ENCODE results near the gene HORMAD1.
A peak's percentile ranks its signal among the peaks of the same experiment; 100 is the strongest.

The HORMAD1 gene

DNA sequence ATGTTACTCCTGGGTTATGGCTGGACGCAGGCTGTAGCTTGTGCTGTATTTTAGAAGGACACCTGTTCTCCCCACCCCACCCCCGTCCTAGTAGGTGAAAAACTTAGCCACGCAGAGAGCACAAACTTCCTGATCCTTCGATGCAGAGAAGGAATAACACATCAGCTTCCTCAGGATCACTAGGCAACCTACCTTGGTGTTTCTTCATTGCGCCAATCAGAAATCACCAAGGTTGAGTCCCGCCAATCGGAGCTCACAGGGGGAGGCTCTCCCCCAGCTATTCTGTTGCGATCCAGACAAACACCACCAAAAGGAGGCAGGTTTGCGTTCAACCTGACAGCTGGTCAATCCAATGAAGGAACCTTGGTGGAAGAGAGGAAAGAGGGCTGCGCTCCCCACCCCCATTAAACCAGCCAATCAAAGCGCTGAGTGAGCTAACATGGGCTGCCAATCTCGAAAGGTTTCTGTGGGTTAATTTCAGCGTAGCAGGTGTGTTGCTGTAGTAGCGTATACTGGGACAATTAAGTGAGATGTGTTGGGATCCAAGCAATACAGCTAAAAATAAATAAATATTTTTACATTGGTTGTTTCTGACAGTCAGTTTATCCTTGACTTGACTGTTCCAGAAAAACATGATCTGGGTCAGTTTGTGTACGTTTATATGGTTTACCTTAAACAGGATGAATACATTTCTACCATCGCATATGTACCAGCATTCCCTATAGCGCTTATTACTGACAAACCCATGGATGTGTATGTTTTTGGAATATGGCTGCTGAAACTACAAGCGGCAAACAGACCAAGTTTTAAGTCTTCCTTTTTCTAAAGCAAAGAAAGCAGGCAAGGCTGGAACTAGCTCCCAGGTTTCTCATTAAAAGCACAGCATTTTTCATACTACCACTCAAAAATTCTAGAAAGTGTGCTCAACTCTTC, 23.4 kb downstream of the HORMAD1 start, which contains the start of gene GOLPH3L:
GOLPH3L (minus strand) TSS at position 160 of the 933 bp plus-strand sequence. CDS start 2,316 bp downstream, outside the sequence.
- peaks cover 21% of the 10 kb centered on the region for H3K36me3 ChIP-seq (ENCODE audit: control insufficient read depth, insufficient read depth, low read length, severe bottlenecking)
- peak within 1 kb of the TSS; percentile 96 for H3K4me3 ChIP-seq (ENCODE audit: low read length)
- DNase-seq (ENCODE audit: low read depth), result peak; percentile 97
- no peaks in the 10 kb centered on the region for H3K27me3 ChIP-seq (replicated peaks; ENCODE audit: control insufficient read depth, insufficient read depth, low read length)
- H3K9ac ChIP-seq (ENCODE audit: low read length), result peak within 1 kb of the TSS; percentile 85
- peaks cover 10% of the 10 kb centered on the region for H3K4me1 ChIP-seq (ENCODE audit: control insufficient read depth, insufficient read depth, low read length)
- no peaks in the 10 kb centered on the region for H3K9me3 ChIP-seq (ENCODE audit: control insufficient read depth, low read length)

DNA sequence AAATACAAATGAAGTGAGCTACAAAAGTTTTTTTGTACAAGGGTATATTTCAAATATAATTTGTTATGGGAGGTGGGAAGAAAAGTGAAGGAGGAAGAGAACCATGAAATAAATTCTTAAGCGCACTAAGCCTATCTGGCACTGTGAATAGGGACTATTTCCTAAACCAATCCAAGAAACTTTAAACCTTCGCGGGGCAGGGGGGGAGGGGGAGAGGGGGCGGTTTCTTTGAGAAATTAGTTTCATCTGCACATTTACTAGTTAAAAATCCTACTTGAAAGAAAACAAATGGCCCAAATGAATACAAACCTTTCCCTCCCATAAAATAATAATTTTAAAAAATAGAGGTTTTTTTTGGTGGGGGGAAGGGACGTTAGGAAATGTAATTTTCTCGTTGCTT, 24.1 kb downstream of the HORMAD1 start:
- DNase-seq (ENCODE audit: low read depth), result peak; percentile 25

DNA sequence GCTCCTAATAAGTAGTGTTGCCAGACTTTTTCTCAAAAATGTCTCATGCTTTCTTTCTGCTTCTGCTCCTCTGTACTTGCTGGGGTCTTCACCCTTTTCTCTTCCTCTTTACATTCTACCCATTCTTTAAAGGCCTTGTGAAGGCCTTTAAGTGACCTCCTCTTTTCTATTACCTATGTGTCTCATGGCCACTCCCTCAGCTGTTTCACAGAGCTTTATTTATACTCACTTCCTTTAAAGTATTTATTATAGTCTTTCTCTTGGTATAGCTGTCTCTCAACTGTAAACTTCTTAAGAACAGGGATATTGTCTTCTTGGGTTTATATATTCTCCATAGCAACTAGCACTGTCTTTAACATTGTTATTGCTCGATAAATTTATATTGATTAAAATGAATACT, 24.5 kb downstream of the HORMAD1 start:
- Histone ChIP-seq H3K9me3 (ENCODE audit: control insufficient read depth, low read length) (no peaks in the 10 kb centered on the region), H3K4me1 (ENCODE audit: control insufficient read depth, insufficient read depth, low read length) (peaks cover 10% of the 10 kb centered on the region), H3K9ac (ENCODE audit: low read length) (peak overlapping the region; percentile 85), H3K4me3 (ENCODE audit: low read length) (peak overlapping the region; percentile 96), H3K27me3 (replicated peaks; ENCODE audit: control insufficient read depth, insufficient read depth, low read length) (no peaks in the 10 kb centered on the region), H3K36me3 (ENCODE audit: control insufficient read depth, insufficient read depth, low read length, severe bottlenecking) (peaks cover 28% of the 10 kb centered on the region)
- DNase-seq (ENCODE audit: low read depth), result peak; percentile 4

More for the DNA sequence above, 24.1 kb downstream of the HORMAD1 start:
- H3K4me3 ChIP-seq (ENCODE audit: low read length), result peak overlapping the region; percentile 96
- H3K9me3 ChIP-seq (ENCODE audit: control insufficient read depth, low read length), result no peaks in the 10 kb centered on the region
- no peaks in the 10 kb centered on the region for H3K27me3 ChIP-seq (replicated peaks; ENCODE audit: control insufficient read depth, insufficient read depth, low read length)
- peak overlapping the region; percentile 85 for H3K9ac ChIP-seq (ENCODE audit: low read length)
- peaks cover 26% of the 10 kb centered on the region for H3K36me3 ChIP-seq (ENCODE audit: control insufficient read depth, insufficient read depth, low read length, severe bottlenecking)
- peaks cover 10% of the 10 kb centered on the region for H3K4me1 ChIP-seq (ENCODE audit: control insufficient read depth, insufficient read depth, low read length)

DNA sequence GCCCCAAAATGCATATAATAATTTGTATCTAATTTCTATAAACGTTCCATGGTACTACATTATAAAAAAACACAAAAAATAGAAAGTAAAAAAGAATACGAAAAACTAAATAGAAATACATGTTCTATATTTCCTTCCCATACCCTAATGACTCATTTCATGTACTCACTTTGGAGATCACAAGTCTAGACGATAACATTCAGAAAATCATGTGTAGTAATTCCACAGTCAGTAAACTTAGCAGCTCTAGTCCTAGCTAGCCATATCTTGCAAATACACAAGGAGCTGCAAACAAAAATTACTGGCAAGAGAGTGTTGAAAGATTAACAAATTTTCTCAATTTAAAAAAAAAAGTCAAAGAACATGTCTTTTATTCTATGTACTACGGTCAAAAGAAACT, 25.1 kb downstream of the HORMAD1 start:
- no peak overlapping the region for H3K9ac ChIP-seq (ENCODE audit: low read length)
- H3K27me3 ChIP-seq (replicated peaks; ENCODE audit: control insufficient read depth, insufficient read depth, low read length), result no peaks in the 10 kb centered on the region
- H3K4me3 ChIP-seq (ENCODE audit: low read length), result peak overlapping the region; percentile 96
- no peaks in the 10 kb centered on the region for H3K9me3 ChIP-seq (ENCODE audit: control insufficient read depth, low read length)
- DNase-seq (ENCODE audit: low read depth), result peak; percentile 16
- peaks cover 10% of the 10 kb centered on the region for H3K4me1 ChIP-seq (ENCODE audit: control insufficient read depth, insufficient read depth, low read length)
- H3K36me3 ChIP-seq (ENCODE audit: control insufficient read depth, insufficient read depth, low read length, severe bottlenecking), result peaks cover 29% of the 10 kb centered on the region

DNA sequence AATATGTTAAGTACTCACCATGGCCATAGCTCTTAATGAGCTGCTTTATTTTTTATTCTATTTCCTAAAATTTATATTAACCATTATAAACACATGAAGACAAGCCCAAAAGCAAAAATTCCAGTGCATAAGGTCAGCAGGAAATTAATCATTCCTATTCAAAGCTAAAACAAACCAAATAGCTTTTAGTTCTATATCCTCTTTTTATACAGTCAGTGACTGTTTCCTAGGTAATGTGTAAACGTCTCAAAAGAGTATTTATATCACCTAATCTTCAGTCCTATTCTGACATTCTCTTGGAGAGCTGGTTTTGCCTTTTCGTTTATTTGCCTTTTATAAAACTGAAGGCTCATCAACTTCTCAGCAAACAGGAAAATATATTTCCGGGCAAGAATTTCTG, 28.0 kb downstream of the HORMAD1 start:
- Histone ChIP-seq H3K36me3 (ENCODE audit: control insufficient read depth, insufficient read depth, low read length, severe bottlenecking) (peaks cover 40% of the 10 kb centered on the region), H3K9me3 (ENCODE audit: control insufficient read depth, low read length) (no peaks in the 10 kb centered on the region), H3K27me3 (replicated peaks; ENCODE audit: control insufficient read depth, insufficient read depth, low read length) (no peaks in the 10 kb centered on the region), H3K4me3 (ENCODE audit: low read length) (no peak overlapping the region), H3K9ac (ENCODE audit: low read length) (no peak overlapping the region), H3K4me1 (ENCODE audit: control insufficient read depth, insufficient read depth, low read length) (peaks cover 8% of the 10 kb centered on the region)
- DNase-seq (ENCODE audit: low read depth), result no peak

DNA sequence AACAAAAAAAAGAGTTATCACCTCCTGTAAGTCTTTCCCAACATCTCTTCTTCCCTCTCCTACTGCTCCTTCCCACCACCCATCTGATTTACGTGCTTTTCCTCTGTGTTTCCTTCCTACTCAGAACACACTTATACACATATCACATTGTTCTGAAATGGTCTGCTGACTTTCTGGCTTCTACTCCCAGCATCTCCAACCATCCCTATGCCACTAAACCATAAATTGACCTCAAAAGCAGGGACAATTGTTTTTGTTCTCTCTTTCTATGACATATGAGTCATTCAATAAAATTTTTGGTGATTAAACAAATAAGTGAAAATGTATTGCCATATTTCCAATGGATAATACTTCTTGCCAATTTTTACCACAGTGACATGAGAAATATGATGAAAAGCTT, 31.9 kb downstream of the HORMAD1 start:
- Histone ChIP-seq H3K36me3 (ENCODE audit: control insufficient read depth, insufficient read depth, low read length, severe bottlenecking) (peaks cover 36% of the 10 kb centered on the region), H3K4me1 (ENCODE audit: control insufficient read depth, insufficient read depth, low read length) (no peaks in the 10 kb centered on the region), H3K4me3 (ENCODE audit: low read length) (no peak overlapping the region), H3K27me3 (replicated peaks; ENCODE audit: control insufficient read depth, insufficient read depth, low read length) (no peaks in the 10 kb centered on the region), H3K9me3 (ENCODE audit: control insufficient read depth, low read length) (no peaks in the 10 kb centered on the region), H3K9ac (ENCODE audit: low read length) (no peak overlapping the region)
- DNase-seq (ENCODE audit: low read depth), result peak; percentile 0

DNA sequence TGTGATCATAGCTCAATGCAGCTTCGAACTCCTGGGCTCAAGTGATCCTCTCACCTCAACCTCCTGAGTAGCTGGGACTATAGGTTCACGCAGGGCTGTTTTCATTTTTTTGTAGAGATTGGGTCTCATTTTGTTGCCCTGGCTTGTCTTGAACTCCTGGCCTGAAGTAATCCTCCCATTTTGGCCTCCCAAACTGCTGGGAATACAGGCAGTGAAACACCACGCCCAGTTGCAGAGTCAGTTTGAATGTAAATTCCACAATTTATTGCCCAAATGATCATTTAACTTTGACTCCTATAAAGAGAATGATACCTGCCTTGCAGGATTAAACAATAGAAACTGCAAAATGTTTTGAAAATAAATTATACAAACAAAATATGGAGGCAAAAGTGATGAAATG, 34.4 kb downstream of the HORMAD1 start:
- DNase-seq (ENCODE audit: low read depth), result no peak
- no peak overlapping the region for H3K9ac ChIP-seq (ENCODE audit: low read length)

DNA sequence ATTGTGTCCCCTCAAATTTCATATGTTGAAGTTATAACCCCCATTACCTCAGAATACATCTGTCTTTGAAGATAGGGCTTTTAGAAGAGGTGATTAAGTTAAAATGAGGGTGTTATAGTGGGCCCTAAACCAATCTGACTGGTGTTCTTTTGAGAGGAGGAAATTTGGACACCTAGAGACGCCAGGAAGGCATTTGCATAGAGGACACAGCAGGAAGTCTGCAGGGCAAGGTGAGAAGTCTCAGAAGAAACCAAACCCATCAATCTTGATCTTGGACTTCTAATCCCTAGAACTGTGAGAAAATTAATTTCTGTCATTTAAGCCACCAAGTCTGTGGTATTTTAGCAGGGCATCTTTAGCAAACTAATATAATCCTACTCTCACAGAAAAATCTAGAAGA, 36.8 kb downstream of the HORMAD1 start:
- Histone ChIP-seq H3K9ac (ENCODE audit: low read length) (no peak overlapping the region), H3K4me3 (ENCODE audit: low read length) (no peak overlapping the region), H3K9me3 (ENCODE audit: control insufficient read depth, low read length) (no peaks in the 10 kb centered on the region), H3K4me1 (ENCODE audit: control insufficient read depth, insufficient read depth, low read length) (no peaks in the 10 kb centered on the region), H3K27me3 (replicated peaks; ENCODE audit: control insufficient read depth, insufficient read depth, low read length) (no peaks in the 10 kb centered on the region), H3K36me3 (ENCODE audit: control insufficient read depth, insufficient read depth, low read length, severe bottlenecking) (peaks cover 12% of the 10 kb centered on the region)
- no peak for DNase-seq (ENCODE audit: low read depth)

More for the DNA sequence above, 34.4 kb downstream of the HORMAD1 start:
- H3K36me3 ChIP-seq (ENCODE audit: control insufficient read depth, insufficient read depth, low read length, severe bottlenecking), result peaks cover 18% of the 10 kb centered on the region
- H3K4me3 ChIP-seq (ENCODE audit: low read length), result no peak overlapping the region
- H3K9me3 ChIP-seq (ENCODE audit: control insufficient read depth, low read length), result no peaks in the 10 kb centered on the region
- no peaks in the 10 kb centered on the region for H3K27me3 ChIP-seq (replicated peaks; ENCODE audit: control insufficient read depth, insufficient read depth, low read length)
- H3K4me1 ChIP-seq (ENCODE audit: control insufficient read depth, insufficient read depth, low read length), result no peaks in the 10 kb centered on the region

DNA sequence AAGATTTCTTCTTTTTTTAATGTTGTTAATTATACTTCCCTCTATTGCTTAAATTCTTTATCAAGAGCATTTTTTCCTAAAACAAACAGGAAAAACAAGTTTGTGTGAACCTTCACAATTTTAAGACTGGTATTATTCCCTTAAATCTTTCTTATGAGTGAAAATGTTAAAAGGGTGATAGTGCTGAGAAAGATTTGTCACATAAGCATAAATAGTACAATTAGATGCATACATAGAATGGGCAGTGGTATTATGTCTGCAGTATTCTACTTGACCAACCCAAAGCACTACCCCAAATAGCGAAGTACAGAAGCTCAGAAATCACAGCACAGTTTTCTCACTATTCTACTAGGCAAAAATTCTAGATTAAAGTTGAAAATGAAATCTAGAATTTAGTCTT, 41.7 kb downstream of the HORMAD1 start:
- H3K9me3 ChIP-seq (ENCODE audit: control insufficient read depth, low read length), result no peaks in the 10 kb centered on the region
- no peak overlapping the region for H3K4me3 ChIP-seq (ENCODE audit: low read length)
- H3K27me3 ChIP-seq (replicated peaks; ENCODE audit: control insufficient read depth, insufficient read depth, low read length), result no peaks in the 10 kb centered on the region
- H3K4me1 ChIP-seq (ENCODE audit: control insufficient read depth, insufficient read depth, low read length), result no peaks in the 10 kb centered on the region
- no peak overlapping the region for H3K9ac ChIP-seq (ENCODE audit: low read length)
- no peak for DNase-seq (ENCODE audit: low read depth)
- H3K36me3 ChIP-seq (ENCODE audit: control insufficient read depth, insufficient read depth, low read length, severe bottlenecking), result no peaks in the 10 kb centered on the region

DNA sequence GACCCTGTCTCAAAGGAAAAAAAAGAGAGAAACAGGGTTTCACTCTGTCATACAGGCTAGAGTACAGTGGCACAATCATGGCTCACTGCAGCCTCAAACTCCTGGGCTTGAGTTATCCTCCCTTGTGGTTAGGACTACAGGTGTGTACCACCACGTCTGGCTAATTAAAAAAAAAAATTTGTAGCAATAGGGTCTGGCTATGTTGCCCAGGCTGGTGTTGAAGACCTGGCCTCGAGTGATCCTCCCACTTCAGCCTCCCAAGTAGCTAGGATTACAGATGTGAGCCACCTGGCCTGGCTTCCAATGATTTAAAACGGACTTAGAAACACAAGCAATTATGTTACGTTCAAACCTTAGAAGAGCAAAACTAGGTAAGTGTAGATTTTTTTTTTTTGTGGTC, 45.8 kb downstream of the HORMAD1 start:
- Histone ChIP-seq H3K27me3 (replicated peaks; ENCODE audit: control insufficient read depth, insufficient read depth, low read length) (no peaks in the 10 kb centered on the region), H3K36me3 (ENCODE audit: control insufficient read depth, insufficient read depth, low read length, severe bottlenecking) (no peaks in the 10 kb centered on the region), H3K4me1 (ENCODE audit: control insufficient read depth, insufficient read depth, low read length) (no peaks in the 10 kb centered on the region), H3K9me3 (ENCODE audit: control insufficient read depth, low read length) (no peaks in the 10 kb centered on the region), H3K9ac (ENCODE audit: low read length) (no peak overlapping the region), H3K4me3 (ENCODE audit: low read length) (no peak overlapping the region)
- DNase-seq (ENCODE audit: low read depth), result no peak

DNA sequence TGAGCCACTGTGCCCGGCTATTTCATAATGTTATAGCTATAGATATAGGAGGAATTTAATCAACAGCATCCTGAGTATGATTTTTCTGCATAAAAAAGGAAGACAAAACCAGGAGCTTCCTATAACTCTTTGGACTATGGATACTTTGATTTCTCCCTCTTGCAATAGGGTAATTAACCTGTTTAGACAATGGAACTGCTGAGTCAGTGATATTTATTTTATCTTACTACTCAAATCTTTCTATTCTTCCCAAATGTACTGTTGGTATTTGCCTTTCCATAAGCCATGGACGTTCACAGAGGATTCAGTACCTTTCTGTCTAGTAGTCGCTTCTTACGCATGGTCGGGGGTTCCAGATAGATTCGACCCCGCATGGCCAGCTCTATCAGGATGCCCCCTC, 57.4 kb downstream of the HORMAD1 start:
- Histone ChIP-seq H3K27me3 (replicated peaks; ENCODE audit: control insufficient read depth, insufficient read depth, low read length) (no peaks in the 10 kb centered on the region), H3K9me3 (ENCODE audit: control insufficient read depth, low read length) (no peaks in the 10 kb centered on the region), H3K9ac (ENCODE audit: low read length) (no peak overlapping the region), H3K4me3 (ENCODE audit: low read length) (no peak overlapping the region), H3K36me3 (ENCODE audit: control insufficient read depth, insufficient read depth, low read length, severe bottlenecking) (peaks cover 20% of the 10 kb centered on the region), H3K4me1 (ENCODE audit: control insufficient read depth, insufficient read depth, low read length) (peaks cover 11% of the 10 kb centered on the region)
- no peak for DNase-seq (ENCODE audit: low read depth)
